ENCODE results near the gene CDH2.

Gene CDH2

GRCh38 chr18:28171837-28172236 lies 5.1 kb downstream of the CDH2 start (continued):
- no peak for TF ChIP-seq CSRNP3 (CRISPR knock-in tag; IDR thresholded peaks at IDR 0.05)

- no peak for ATAC-seq
- TF ChIP-seq SNAI2 (CRISPR knock-in tag; IDR thresholded peaks at IDR 0.05) (no peak), ZC3H10 (CRISPR knock-in tag; IDR thresholded peaks at IDR 0.05) (no peak), PPARA (CRISPR knock-in tag; IDR thresholded peaks at IDR 0.05; ENCODE audit: borderline replicate concordance) (no peak), ARNTL (CRISPR knock-in tag; IDR thresholded peaks at IDR 0.05; ENCODE audit: borderline replicate concordance, low read depth) (no peak), RARB (CRISPR knock-in tag; IDR thresholded peaks at IDR 0.05) (no peak), ZNF565 (CRISPR knock-in tag; conservative IDR thresholded peaks at IDR 0.05; ENCODE audit: low read depth) (no peak)
Measured at GRCh38 chr18:28168725-28169124, 8.2 kb downstream of the CDH2 start.

GRCh38 chr18:28167835-28168349 lies 9.0 kb downstream of the CDH2 start:
- no peak for TF ChIP-seq GLIS3 (CRISPR knock-in tag; IDR thresholded peaks at IDR 0.05)
- TF ChIP-seq TSHZ2 (CRISPR knock-in tag; IDR thresholded peaks at IDR 0.05): no peak
- no peak for TF ChIP-seq ZNF8 (CRISPR knock-in tag; IDR thresholded peaks at IDR 0.05)
- no peak for TF ChIP-seq ARNTL (CRISPR knock-in tag; IDR thresholded peaks at IDR 0.05; ENCODE audit: borderline replicate concordance, low read depth)
- TF ChIP-seq OSR1 (CRISPR knock-in tag; IDR thresholded peaks at IDR 0.05): no peak
- TF ChIP-seq ZNF70 (CRISPR knock-in tag; IDR thresholded peaks at IDR 0.05): no peak
- TF ChIP-seq ZNF565 (CRISPR knock-in tag; conservative IDR thresholded peaks at IDR 0.05; ENCODE audit: low read depth): no peak
- no peak for TF ChIP-seq ZFP30 (CRISPR knock-in tag; IDR thresholded peaks at IDR 0.05)
- TF ChIP-seq PATZ1 (CRISPR knock-in tag; IDR thresholded peaks at IDR 0.05; ENCODE audit: borderline replicate concordance): no peak
- no peak for TF ChIP-seq ZC3H10 (CRISPR knock-in tag; IDR thresholded peaks at IDR 0.05)
- TF ChIP-seq CSRNP3 (CRISPR knock-in tag; IDR thresholded peaks at IDR 0.05): no peak
- TF ChIP-seq BACH2 (CRISPR knock-in tag; IDR thresholded peaks at IDR 0.05; ENCODE audit: borderline replicate concordance): no peak
- TF ChIP-seq RARB (CRISPR knock-in tag; IDR thresholded peaks at IDR 0.05): no peak
- TF ChIP-seq PPARA (CRISPR knock-in tag; IDR thresholded peaks at IDR 0.05; ENCODE audit: borderline replicate concordance): no peak
- no peak for TF ChIP-seq ZFP3 (CRISPR knock-in tag; IDR thresholded peaks at IDR 0.05)
- no peak for TF ChIP-seq ISL1 (CRISPR knock-in tag; IDR thresholded peaks at IDR 0.05)
- no peak for TF ChIP-seq TOX (CRISPR knock-in tag; IDR thresholded peaks at IDR 0.05; ENCODE audit: borderline replicate concordance)
- no peak for TF ChIP-seq POU6F1 (CRISPR knock-in tag; IDR thresholded peaks at IDR 0.05; ENCODE audit: borderline replicate concordance, low read depth)
- no peak for ATAC-seq
